ENCODE data around the gene OR2A1. TPM values are rescaled to one million over a fixed set of nuclear protein-coding genes. Genes with fewer than 3 reads are reported as not detected.
"Not testable (repeated sequence)": the region's sequence is repeated elsewhere in the genome, so short reads cannot be mapped to it uniquely, and the experiment has no call there.

OR2A1 gene
- polyA plus RNA-seq, 1 donor from 2014 or later = not detected

DNA sequence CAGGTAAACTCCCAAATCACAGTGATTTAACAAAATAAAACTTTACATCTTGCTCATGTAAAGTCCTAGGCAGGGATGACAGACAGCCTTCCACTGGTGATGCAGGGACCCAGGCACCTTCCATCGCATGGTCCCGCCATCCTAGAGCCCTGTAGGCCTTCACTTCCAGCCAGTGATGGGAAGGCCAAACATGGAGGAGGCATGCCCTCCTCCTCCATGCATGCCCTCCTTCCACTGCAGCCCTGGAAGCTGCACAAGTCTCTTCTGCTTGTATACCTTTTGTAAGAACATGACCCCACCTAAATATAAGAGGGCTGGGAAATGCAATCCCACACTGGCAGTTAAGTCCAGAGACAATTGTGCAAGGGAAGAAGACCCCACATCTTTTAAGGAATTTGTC lies 2.5 kb upstream of the OR2A1 start:
- H3K4me1 Mint-ChIP-seq, H3K27me3 Mint-ChIP-seq, H3K9me3 Mint-ChIP-seq, H3K27ac Mint-ChIP-seq, H3K36me3 Mint-ChIP-seq, H3K4me3 Mint-ChIP-seq: not testable (repeated sequence)

DNA sequence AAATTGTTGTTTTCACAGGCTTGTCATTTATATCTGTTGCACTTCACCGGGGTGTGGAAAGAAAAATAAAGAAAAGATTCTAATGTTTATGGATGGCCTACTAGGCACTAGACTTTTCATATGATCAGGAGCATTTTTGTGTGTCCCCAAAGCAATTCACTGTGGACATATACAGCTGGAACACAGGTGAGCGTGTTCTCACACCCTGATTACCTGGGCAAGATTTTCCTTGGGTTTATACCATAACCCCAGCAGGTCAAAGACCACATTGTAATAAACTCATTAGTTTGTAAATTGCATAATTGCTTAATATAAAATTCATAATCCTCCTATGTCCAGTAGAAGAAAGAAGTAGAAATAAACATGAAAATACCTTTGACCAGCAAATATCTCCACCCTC lies 1.0 kb upstream of the OR2A1 start:
- H3K4me3 Mint-ChIP-seq, H3K36me3 Mint-ChIP-seq, H3K27me3 Mint-ChIP-seq, H3K27ac Mint-ChIP-seq, H3K4me1 Mint-ChIP-seq, H3K9me3 Mint-ChIP-seq: not testable (repeated sequence)

DNA sequence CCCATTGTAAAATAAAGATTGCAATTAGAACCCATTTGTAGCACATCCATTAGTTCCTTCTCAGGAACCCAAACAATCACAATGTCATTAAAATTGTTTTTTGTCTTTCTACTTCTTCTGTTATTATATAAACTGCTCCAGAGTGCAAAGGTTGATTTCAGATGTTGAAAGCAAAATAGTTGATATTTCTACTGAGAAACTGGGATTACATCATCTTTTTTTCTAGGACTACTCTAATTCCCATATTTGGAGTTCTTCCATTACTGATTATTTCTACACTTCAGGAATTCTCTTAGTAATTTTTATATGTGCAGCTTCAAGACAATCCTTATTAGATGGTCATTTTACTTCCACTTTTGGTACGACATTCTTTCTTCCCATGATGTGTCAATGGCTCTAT lies 5.3 kb downstream of the OR2A1 start:
- H3K36me3 Mint-ChIP-seq, H3K4me1 Mint-ChIP-seq, H3K27me3 Mint-ChIP-seq, H3K27ac Mint-ChIP-seq, H3K4me3 Mint-ChIP-seq, H3K9me3 Mint-ChIP-seq: not testable (repeated sequence)

DNA sequence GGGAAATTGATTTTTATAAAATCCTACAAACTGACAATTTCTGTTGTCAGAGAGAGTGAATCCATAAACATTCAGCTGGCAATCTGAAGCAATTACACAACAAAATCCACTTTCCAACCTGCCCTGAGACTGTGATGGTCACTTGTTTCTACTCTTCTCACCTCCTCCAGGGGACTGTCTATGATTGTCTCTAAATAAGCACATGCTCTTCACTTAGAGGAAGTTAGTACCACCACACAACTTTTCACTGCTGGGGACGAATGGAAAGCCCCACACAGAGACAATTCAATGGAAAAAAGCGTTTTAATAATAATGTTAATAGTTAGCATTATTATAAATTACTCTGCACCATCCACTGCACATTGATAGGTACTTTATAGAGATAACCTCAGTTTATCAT lies 7.3 kb downstream of the OR2A1 start:
- H3K27ac Mint-ChIP-seq, H3K36me3 Mint-ChIP-seq, H3K4me3 Mint-ChIP-seq, H3K27me3 Mint-ChIP-seq, H3K4me1 Mint-ChIP-seq, H3K9me3 Mint-ChIP-seq: not testable (repeated sequence)

DNA sequence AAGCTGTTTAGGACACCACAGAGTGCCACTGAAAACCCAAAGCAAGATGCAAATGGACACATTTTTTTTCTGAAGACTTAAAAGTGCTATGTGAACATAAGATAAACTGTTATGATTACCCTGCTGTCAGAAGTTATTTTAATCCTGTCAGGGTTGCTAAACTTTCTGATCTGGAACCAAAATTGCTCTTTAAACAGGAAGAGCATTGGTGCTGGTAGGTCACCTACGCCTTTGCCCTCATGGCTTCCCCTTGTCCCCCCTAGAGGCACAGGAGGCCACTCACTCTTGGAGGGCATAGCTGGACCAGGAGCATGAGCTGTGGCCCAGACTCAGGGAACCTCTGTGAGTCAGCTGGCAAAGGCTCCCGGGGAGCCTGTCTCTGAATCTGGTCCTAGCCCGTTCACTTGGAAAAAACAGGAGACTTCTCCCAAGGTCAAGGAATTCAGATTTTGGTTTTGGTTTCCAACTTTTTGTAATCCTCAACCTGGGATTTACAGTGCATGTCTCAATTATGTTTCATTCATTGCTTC lies 9.5 kb downstream of the OR2A1 start:
- H3K27ac Mint-ChIP-seq, H3K27me3 Mint-ChIP-seq, H3K9me3 Mint-ChIP-seq, H3K36me3 Mint-ChIP-seq, H3K4me1 Mint-ChIP-seq, H3K4me3 Mint-ChIP-seq: not testable (repeated sequence)

DNA sequence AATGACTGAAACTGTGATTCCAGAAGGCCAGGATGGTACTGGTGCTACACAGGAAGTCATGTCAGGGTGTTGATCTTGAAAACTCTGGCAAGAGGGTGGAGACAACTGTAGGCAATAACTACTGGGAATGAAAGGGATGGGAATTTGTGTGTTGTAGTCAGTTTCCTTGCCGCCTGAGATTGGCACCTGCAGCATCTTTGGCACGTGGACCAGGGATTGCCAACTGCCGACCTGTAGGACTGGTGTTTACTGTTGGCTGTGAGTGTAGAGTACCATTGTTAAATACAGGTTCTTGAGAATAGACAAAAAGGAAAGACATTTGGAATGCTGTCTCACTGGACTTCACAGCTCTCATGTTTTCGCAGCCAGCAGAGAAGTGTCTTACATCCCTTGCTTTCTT lies 11.1 kb downstream of the OR2A1 start:
- H3K36me3 Mint-ChIP-seq, H3K4me1 Mint-ChIP-seq, H3K27me3 Mint-ChIP-seq, H3K9me3 Mint-ChIP-seq, H3K27ac Mint-ChIP-seq, H3K4me3 Mint-ChIP-seq: not testable (repeated sequence)

DNA sequence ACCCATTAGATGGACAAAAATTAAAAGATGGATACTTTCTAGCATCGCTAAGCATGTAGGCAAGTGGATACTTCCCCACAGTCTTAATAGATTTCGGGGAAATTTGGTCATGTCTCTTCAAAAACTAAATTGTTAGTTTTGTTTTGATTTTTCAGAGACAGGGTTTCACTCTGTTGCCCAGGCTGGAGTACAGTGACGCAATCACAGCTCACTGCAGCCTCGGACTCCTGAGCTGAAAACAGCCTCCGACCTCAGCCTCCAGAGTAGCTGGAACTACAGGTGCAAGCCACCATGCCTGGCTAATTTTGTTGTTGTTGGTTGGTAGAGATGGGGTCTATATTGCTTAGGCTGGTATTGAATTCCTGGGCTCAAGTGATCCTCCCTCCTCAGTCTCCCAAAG lies 13.6 kb downstream of the OR2A1 start:
- not testable (repeated sequence) for H3K36me3 Mint-ChIP-seq, H3K4me3 Mint-ChIP-seq, H3K4me1 Mint-ChIP-seq, H3K27ac Mint-ChIP-seq, H3K27me3 Mint-ChIP-seq, H3K9me3 Mint-ChIP-seq

DNA sequence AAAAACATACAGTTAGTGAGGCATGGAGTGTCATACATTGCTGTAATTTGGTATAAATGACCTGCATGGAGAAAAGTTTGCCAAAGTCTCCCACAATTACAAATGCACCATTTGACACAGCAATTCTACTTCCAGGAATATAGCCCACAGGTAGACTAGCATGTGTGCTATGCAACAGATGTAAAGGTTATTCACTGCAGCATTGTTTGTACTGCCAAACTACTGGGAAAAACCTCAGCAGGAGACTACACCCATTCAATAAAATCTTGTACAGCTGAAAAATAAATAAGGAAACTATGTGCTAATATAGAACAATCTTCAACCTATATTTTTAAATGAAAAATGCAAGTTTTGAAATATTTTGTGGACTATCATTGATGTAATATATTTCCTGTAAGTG lies 17.8 kb downstream of the OR2A1 start:
- H3K27ac Mint-ChIP-seq, H3K4me3 Mint-ChIP-seq, H3K36me3 Mint-ChIP-seq, H3K9me3 Mint-ChIP-seq, H3K4me1 Mint-ChIP-seq, H3K27me3 Mint-ChIP-seq: not testable (repeated sequence)

DNA sequence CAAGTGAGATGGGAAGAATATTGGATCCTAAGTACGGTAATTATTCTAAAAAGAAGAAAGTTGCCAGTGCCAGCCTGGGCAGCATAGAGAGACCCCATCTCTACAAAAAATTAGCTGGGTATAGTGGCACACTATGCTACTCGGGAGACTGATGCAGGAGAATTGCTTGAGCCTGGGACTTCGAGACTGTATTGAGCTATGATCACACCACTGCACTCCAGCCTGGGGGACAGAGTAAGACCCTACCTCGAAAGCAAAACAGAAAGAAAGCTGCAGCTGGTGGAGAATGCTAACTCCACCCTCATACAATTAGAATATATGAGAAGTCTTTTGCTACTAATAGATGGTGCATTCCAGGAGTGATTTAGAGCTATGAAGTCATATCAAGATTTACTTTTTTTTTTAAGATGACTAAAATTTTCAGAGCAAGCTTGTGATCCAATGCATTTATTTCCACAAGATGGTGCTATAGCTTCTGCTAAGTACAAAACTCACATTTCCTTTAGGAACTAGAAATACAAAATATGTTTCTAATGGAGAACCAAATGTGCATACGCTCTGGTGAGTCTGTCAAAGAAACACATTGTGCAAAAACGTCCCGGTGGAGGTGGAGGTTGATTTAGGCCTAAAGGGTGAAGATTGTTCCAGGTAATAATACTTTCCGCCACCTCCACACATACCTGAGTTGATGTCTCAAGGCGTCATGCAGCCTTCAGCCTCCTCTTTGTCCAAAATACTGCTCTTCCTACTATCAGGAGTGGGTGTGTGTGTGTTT lies 19.2 kb downstream of the OR2A1 start:
- not testable (repeated sequence) for H3K4me3 Mint-ChIP-seq, H3K9me3 Mint-ChIP-seq, H3K27ac Mint-ChIP-seq, H3K4me1 Mint-ChIP-seq, H3K27me3 Mint-ChIP-seq, H3K36me3 Mint-ChIP-seq

DNA sequence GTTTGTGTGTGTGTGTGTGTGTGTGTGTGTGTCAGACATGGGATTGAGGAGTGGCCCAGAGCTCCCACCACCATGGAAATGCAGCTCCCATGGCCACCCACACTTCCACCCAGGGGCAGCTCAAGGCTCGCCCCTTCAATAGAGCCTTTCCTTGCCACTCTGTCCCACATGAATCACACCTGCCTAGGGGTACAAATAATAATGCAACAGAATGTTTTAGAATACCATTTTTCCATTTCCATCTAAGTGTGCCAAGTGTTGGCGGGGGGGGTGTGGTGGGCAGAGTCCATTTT lies 19.7 kb downstream of the OR2A1 start:
- H3K4me1 Mint-ChIP-seq, H3K36me3 Mint-ChIP-seq, H3K4me3 Mint-ChIP-seq, H3K27me3 Mint-ChIP-seq, H3K9me3 Mint-ChIP-seq, H3K27ac Mint-ChIP-seq: not testable (repeated sequence)

DNA sequence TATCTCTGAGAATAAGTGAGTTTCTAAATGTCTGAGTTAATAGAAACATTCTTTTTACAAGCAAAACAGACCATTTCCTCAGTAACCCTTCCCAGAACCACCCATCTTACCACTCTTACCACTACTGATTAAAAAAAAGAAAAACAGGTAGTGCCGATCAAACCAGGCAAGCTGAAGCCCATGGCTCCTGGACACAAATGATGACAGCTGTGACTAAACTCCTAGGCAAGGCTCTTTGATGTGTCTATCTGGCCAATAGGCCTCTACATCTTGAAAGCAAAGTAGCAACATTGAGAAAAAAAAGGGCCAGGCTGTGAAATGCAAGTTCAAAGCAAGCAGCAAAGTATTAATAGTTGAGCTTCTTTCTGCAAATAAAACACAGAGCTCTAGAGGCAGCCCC lies 36.4 kb downstream of the OR2A1 start:
- H3K4me3 Mint-ChIP-seq, H3K4me1 Mint-ChIP-seq, H3K36me3 Mint-ChIP-seq, H3K27me3 Mint-ChIP-seq, H3K27ac Mint-ChIP-seq, H3K9me3 Mint-ChIP-seq: not testable (repeated sequence)

DNA sequence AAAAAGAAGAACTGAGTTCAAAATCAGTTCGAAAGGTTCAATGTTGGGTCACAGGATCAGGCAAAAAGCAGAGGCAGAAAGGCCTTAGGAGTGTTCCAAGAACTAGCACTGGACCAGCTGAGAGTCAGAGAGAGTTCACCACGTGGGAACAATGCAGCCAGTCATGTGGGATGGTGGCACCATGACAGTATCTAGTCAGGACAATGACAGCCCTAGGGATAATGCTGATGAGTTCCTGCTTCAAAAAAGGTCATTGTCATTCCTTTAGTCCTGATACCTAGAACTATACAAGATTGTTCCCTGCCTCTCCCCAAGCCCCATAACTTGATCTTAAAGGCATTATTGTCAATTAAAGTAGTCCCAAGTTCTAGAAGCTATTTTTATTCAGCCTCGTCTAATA lies 39.4 kb downstream of the OR2A1 start:
- not testable (repeated sequence) for H3K4me1 Mint-ChIP-seq, H3K36me3 Mint-ChIP-seq, H3K4me3 Mint-ChIP-seq, H3K27ac Mint-ChIP-seq, H3K9me3 Mint-ChIP-seq, H3K27me3 Mint-ChIP-seq

DNA sequence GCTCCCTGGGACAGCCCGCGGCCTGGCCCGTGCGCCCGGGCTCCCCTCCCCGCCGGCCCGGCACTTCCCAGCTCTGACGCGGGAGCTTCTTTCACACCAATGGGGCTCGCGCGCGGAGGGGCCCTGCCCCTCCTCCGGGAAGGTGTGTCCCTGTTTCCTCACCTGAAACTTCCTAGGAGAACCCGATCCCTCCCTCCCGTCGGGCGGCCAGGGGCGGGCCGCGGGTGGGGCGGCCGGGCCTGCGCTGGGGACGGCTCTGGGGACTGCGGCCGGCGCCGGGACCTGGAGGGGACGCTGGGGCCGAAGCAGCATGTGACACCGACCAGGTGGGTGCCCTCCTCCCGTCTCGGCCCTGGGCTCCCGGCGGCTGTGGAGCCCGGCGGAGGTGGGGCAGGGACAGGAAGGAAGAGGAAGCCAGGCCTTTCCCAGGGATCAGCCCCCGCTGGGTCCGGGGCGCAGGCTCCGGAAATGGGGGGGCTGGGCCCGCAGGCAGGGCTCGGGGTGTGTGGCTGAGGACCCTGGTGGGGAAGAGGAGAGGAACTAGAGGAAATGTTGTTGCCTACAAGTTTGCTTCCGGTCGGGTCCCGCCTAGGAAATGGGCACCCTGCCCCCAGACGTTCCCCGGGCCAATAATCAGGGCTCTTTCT lies 43.1 kb downstream of the OR2A1 start, which contains the start of gene ARHGEF5:
TSS of gene ARHGEF5 (plus strand) at position 227 of the 647 bp plus-strand sequence. CDS start 7,268 bp downstream, outside the sequence.
- H3K4me1 Mint-ChIP-seq, H3K36me3 Mint-ChIP-seq, H3K27me3 Mint-ChIP-seq, H3K9me3 Mint-ChIP-seq, H3K27ac Mint-ChIP-seq: not testable (repeated sequence)
- H3K4me3 Mint-ChIP-seq = peak within 1 kb of the TSS in 3 of 4 donors; percentile 77 to 89 (median 81)

DNA sequence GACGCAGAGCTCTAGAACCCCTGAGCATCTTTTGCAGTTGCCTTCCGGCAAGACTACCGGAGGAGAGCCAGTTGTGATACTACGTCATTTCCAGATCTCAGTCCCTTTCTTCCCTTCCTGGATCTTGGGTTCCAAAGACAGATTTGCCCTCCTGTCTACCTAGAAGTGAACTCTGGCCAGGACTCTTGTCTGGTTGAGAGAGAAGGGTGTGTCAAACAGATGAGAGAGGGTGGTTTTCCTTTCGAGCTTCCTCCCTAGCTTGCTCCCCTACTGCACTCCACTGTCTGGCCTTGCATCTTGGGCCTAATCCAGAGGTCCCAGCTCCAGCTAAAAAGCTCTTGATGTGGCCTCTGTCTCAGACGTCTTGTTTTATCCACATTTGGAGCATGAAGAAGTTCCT lies 44.0 kb downstream of the OR2A1 start:
- not testable (repeated sequence) for H3K4me1 Mint-ChIP-seq, H3K36me3 Mint-ChIP-seq, H3K27me3 Mint-ChIP-seq, H3K9me3 Mint-ChIP-seq, H3K4me3 Mint-ChIP-seq, H3K27ac Mint-ChIP-seq

DNA sequence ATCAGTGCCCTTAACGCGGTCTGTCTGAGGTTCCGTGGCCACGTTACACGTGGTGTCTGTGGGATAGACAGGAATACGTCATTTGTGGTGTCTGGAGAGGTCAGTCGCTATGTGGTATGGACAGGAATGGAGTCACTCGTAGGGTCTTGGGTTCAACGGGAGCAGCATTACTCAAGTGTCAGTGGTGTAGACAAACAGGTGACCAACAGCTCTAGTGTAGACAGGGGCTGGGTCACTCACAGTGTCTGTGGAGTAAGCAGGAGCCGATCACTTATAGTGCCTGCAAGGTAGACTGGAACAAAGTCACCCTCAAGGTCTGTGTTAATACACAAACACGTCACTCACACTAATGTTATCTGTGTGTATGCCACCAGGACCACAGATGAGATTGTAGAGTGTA lies 44.6 kb downstream of the OR2A1 start:
- not testable (repeated sequence) for H3K36me3 Mint-ChIP-seq, H3K27me3 Mint-ChIP-seq, H3K4me1 Mint-ChIP-seq, H3K9me3 Mint-ChIP-seq, H3K4me3 Mint-ChIP-seq, H3K27ac Mint-ChIP-seq

DNA sequence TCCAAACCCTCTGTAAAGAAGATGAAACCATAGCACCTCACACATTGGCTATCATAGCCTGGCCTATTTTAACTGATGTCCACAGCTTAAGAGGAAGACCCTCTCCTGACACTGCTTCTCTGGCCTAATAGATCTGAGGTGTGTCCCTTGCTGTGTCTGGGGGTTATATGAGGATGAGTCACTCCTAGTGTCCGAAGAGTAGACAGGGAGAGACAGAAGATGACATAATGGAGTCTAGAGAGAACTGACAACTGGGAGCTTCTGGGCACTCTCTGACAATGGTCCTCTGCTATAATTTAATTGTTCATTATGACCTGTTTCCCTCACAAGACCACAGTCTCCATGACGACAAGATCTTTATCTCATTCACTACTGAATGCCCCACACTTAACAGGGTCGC lies 49.8 kb downstream of the OR2A1 start:
- H3K27me3 Mint-ChIP-seq, H3K27ac Mint-ChIP-seq, H3K4me3 Mint-ChIP-seq, H3K4me1 Mint-ChIP-seq, H3K9me3 Mint-ChIP-seq, H3K36me3 Mint-ChIP-seq: not testable (repeated sequence)

DNA sequence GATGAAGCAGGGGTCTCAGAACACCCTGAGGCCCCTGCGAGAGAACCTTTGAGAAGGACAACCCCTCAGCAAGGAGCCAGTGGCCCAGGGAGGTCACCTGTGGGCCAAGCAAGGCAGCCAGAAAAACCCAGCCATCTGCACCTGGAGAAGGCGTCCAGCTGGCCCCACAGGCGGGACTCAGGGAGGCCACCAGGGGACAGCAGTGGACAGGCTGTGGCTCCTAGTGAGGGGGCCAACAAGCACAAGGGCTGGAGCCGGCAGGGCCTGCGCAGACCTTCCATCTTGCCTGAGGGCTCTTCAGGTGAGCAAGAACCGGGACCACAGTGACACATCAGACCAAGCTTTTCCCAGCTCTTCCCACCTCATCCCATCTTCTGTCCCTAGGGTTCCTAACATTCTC lies 53.3 kb downstream of the OR2A1 start:
- H3K27me3 Mint-ChIP-seq, H3K4me1 Mint-ChIP-seq, H3K27ac Mint-ChIP-seq, H3K4me3 Mint-ChIP-seq, H3K36me3 Mint-ChIP-seq, H3K9me3 Mint-ChIP-seq: not testable (repeated sequence)

Measured in IgD-negative memory B cell (primary cell).